GM10248 (cell line): Measurements from ENCODE around the gene HPN.

Source experiments
- CTCF ChIA-PET: fragments of 300-600 bp; sonication (Branson Sonifier 250); formaldehyde crosslinking; extraction: SDS; loops from one replicate; lab custom pipeline; 2021; ENCODE audit warnings: antibody characterized with exemption; lab: Yijun Ruan, JAX
- POLR2A ChIA-PET: fragments of 350-650 bp; sonication (Branson Sonifier 250); formaldehyde crosslinking; extraction: SDS; loops from one replicate; lab custom pipeline; 2020; ENCODE audit warnings: antibody characterized with exemption; lab: Yijun Ruan, JAX
- DNase-seq: peaks from one replicate; pipeline ENCODE4 v3.0.0; 2012; ENCODE audit errors: extremely low spot score
- TF ChIP-seq, protein P1 (sequence below): IDR thresholded peaks from 2 replicates; pipeline ENCODE4 v1.5.1; 2012; ENCODE audit warnings: mild to moderate bottlenecking, low read depth; ENCODE audit errors: extremely low read depth, missing control alignments, control extremely low read depth

Gene HPN

DNA sequence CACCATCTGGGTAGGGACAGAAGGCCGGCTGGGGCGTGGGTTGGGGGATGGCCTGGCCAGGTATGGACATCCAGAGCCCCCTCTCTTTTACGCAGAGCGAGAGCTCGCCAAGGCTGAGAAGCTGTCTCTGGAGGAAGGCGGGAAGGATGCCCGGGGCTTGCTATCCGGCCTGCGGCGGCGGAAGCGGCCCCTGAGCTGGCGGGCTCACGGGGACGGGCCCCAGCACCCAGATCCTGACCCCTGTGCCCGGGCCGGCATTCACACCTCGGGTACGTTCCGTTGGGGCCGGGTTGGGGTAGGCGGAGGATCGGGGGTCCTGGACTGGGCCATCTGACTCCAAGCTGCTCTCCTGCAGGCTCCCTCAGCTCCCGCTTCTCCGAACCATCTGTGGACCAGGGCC is 19.9 kb upstream of the HPN start:
- TF ChIP-seq, protein P1, sequence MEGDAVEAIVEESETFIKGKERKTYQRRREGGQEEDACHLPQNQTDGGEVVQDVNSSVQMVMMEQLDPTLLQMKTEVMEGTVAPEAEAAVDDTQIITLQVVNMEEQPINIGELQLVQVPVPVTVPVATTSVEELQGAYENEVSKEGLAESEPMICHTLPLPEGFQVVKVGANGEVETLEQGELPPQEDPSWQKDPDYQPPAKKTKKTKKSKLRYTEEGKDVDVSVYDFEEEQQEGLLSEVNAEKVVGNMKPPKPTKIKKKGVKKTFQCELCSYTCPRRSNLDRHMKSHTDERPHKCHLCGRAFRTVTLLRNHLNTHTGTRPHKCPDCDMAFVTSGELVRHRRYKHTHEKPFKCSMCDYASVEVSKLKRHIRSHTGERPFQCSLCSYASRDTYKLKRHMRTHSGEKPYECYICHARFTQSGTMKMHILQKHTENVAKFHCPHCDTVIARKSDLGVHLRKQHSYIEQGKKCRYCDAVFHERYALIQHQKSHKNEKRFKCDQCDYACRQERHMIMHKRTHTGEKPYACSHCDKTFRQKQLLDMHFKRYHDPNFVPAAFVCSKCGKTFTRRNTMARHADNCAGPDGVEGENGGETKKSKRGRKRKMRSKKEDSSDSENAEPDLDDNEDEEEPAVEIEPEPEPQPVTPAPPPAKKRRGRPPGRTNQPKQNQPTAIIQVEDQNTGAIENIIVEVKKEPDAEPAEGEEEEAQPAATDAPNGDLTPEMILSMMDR = no peak
- no peak for DNase-seq
- ChIA-PET POLR2A (no interaction called here), CTCF (interaction anchor here (0.8 to 1.7 kb wide), 2 partner anchors 23 to 115 kb away, joined by 3 to 5 read pairs; no protein-coding TSS in a partner anchor)

- ChIA-PET CTCF (interaction anchor here (1.7 kb wide), 1 partner anchor 22 kb away, joined by 5 read pairs; no protein-coding TSS in a partner anchor), POLR2A (no interaction called here)
- TF ChIP-seq, protein P1 = no peak
- DNase-seq = no peak
Observed at GRCh38 chr19:35022460-35022859, 19.1 kb upstream of the HPN start.

DNA sequence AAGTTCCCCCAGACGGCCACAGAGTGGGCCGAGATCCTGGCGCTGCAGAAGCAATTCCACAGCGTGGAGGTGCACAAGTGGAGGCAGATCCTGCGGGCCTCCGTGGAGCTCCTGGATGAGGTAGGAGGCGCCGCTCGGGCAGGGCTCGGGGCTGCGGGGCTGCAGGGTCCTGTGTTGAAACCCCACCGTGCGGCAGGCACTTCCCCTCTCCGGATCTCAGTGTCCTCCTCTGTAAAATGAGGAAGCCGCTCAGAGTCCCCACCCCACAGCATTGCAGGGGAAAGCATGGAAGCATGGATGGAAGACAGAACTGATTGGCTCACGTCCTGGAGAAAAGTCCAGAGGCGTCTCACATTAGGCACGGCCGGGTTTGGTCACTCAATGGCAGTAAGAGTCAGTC is 18.1 kb upstream of the HPN start:
- POLR2A ChIA-PET = no interaction called here
- no peak for DNase-seq

GRCh38 chr19:35024095-35024494 is 17.4 kb upstream of the HPN start:
- POLR2A ChIA-PET = no interaction called here
- CTCF ChIA-PET = interaction anchor here (1.2 kb wide), 1 partner anchor 31 kb away, joined by 4 read pairs; no protein-coding TSS in a partner anchor
- no peak for DNase-seq

More for the DNA sequence above, 18.1 kb upstream of the HPN start:
- TF ChIP-seq, protein P1 = no peak
- CTCF ChIA-PET = no interaction called here

GRCh38 chr19:35025969-35026368 is 15.6 kb upstream of the HPN start:
- ChIA-PET POLR2A (no interaction called here), CTCF (interaction anchor here (1.1 to 3.3 kb wide), 3 partner anchors 12 to 41 kb away, joined by 4 to 14 read pairs (median 9); no protein-coding TSS in a partner anchor)
- no peak for DNase-seq
- TF ChIP-seq, protein P1 = no peak

More at GRCh38 chr19:35024095-35024494, 17.4 kb upstream of the HPN start:
- TF ChIP-seq, protein P1 = no peak

DNA sequence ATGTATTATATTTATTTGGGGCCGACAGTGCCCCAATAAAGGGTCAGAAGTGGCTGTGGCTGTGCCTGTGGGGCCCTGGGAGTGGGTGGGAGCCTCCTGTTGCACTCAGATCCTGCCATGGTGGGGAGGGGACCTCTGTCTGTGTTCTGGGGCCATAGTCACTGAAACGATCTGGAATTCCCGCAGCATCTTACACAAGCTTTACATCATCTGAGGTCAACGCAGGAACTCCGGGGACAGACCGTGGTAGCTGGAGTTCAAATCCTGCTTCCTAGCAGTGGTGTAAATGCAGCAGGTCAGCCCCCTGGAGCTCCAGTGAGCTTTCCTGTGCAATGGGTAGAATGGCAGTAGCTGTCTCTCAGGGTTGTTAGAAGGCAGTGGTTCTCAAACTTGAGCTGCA is 15.1 kb upstream of the HPN start:
- DNase-seq = no peak
- POLR2A ChIA-PET = no interaction called here
- CTCF ChIA-PET = interaction anchor here (1.1 to 3.3 kb wide), 5 partner anchors 13 to 64 kb away, joined by 3 to 14 read pairs (median 4); no protein-coding TSS in a partner anchor
- TF ChIP-seq, protein P1 = no peak

GRCh38 chr19:35027009-35027408 is 14.5 kb upstream of the HPN start:
- DNase-seq = no peak
- ChIA-PET CTCF (interaction anchor here (1.0 to 3.3 kb wide), 6 partner anchors 13 to 109 kb away, joined by 3 to 14 read pairs (median 4); no protein-coding TSS in a partner anchor), POLR2A (no interaction called here)

More at GRCh38 chr19:35027009-35027408, 14.5 kb upstream of the HPN start:
- TF ChIP-seq, protein P1 = no peak
